ENCODE measurements around the gene PTMS. TPM values are rescaled to one million over a fixed set of nuclear protein-coding genes. Genes with fewer than 3 reads are reported as not detected.

Gene PTMS
- total RNA-seq, 2 experiments from 2014 or later, result 7.8 to 9.8 TPM

DNA sequence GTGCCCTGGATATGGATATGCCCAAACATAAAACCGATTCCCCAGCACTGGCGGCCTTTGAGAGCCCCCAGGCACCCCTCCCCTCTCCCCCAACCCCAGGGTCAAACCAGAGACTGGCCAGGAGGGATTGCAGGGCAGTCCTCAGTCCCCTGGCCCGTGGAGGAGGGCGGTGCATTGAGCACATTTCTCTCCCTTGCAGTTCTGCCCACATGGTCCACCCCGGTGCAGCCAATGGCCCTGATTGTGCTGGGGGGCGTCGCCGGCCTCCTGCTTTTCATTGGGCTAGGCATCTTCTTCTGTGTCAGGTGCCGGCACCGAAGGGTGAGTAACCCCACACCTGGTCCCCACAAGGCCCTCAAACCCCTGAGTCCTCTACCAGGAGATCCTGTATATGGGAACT is 52.1 kb downstream of the PTMS start:
- CTCF ChIA-PET (ENCODE audit: unreplicated experiment), result no interaction called here
- intact Hi-C loops (cut with micrococcal nuclease; ENCODE audit: unreplicated experiment), result no loop called here
- POLR2A ChIA-PET, result no interaction called here
- Histone ChIP-seq H3K4me2 (ENCODE audit: low read length) (no peak overlapping the region), H3K4me3 (ENCODE audit: low read depth, low read length, poor library complexity, severe bottlenecking) (no peak overlapping the region), H3K9me3 (ENCODE audit: low read length) (no peaks in the 10 kb centered on the region), H3K9me2 (ENCODE audit: insufficient read depth, low read length) (no peaks in the 10 kb centered on the region), H3K27ac (ENCODE audit: low read depth, low read length, poor library complexity, severe bottlenecking) (no peak overlapping the region), H3K79me2 (ENCODE audit: insufficient read depth, low read depth, low read length) (no peaks in the 10 kb centered on the region), H3K4me1 (ENCODE audit: insufficient read depth, low read length, poor library complexity, severe bottlenecking) (peaks cover 9% of the 10 kb centered on the region), H4K20me1 (ENCODE audit: insufficient read depth, low read length) (no peaks in the 10 kb centered on the region), H3K36me3 (ENCODE audit: insufficient read depth, low read length) (no peaks in the 10 kb centered on the region), H2AFZ (ENCODE audit: low read length) (no peak overlapping the region)
- no TSS peak for BruUV-seq (replicated peaks)
- DNase-seq (ENCODE audit: low spot score), result no peak
- TF ChIP-seq EZH2phosphoT487 (IDR thresholded peaks at IDR 0.05; ENCODE audit: borderline replicate concordance, low read depth, low read length), result no peak
- TF ChIP-seq, protein P1, sequence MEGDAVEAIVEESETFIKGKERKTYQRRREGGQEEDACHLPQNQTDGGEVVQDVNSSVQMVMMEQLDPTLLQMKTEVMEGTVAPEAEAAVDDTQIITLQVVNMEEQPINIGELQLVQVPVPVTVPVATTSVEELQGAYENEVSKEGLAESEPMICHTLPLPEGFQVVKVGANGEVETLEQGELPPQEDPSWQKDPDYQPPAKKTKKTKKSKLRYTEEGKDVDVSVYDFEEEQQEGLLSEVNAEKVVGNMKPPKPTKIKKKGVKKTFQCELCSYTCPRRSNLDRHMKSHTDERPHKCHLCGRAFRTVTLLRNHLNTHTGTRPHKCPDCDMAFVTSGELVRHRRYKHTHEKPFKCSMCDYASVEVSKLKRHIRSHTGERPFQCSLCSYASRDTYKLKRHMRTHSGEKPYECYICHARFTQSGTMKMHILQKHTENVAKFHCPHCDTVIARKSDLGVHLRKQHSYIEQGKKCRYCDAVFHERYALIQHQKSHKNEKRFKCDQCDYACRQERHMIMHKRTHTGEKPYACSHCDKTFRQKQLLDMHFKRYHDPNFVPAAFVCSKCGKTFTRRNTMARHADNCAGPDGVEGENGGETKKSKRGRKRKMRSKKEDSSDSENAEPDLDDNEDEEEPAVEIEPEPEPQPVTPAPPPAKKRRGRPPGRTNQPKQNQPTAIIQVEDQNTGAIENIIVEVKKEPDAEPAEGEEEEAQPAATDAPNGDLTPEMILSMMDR (conservative IDR thresholded peaks at IDR 0.05; ENCODE audit: low read length), result no peak

DNA sequence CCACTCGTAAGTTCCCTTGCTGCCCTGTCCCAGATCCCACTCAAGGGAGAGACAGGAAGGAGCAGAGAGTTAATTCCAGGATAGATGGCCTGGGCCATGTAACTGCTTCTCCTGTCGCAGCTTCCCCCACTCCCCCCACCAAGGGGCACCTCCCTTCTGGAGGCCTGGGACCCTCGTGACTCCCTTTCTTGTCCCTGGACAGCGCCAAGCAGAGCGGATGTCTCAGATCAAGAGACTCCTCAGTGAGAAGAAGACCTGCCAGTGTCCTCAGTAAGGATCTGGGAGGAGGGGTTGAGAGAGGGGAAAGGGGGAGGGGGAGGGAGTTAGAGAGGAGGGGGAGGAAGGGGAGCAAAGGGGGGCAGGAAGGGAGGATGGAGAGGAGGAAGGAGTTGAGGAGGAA is 52.5 kb downstream of the PTMS start:
- H4K20me1 ChIP-seq (ENCODE audit: insufficient read depth, low read length), result no peaks in the 10 kb centered on the region
- TF ChIP-seq, protein P1 (conservative IDR thresholded peaks at IDR 0.05; ENCODE audit: low read length), result no peak
- TF ChIP-seq EZH2phosphoT487 (IDR thresholded peaks at IDR 0.05; ENCODE audit: borderline replicate concordance, low read depth, low read length), result no peak
- peaks cover 6% of the 10 kb centered on the region for H3K4me1 ChIP-seq (ENCODE audit: insufficient read depth, low read length, poor library complexity, severe bottlenecking)
- DNase-seq (ENCODE audit: low spot score), result no peak
- H2AFZ ChIP-seq (ENCODE audit: low read length), result no peak overlapping the region
- no peaks in the 10 kb centered on the region for H3K79me2 ChIP-seq (ENCODE audit: insufficient read depth, low read depth, low read length)
- H3K36me3 ChIP-seq (ENCODE audit: insufficient read depth, low read length), result no peaks in the 10 kb centered on the region
- intact Hi-C loops (cut with micrococcal nuclease; ENCODE audit: unreplicated experiment), result no loop called here
- ChIA-PET POLR2A (no interaction called here), CTCF (ENCODE audit: unreplicated experiment) (no interaction called here)
- H3K4me2 ChIP-seq (ENCODE audit: low read length), result no peak overlapping the region
- BruUV-seq (replicated peaks), result no TSS peak
- no peak overlapping the region for H3K4me3 ChIP-seq (ENCODE audit: low read depth, low read length, poor library complexity, severe bottlenecking)
- no peaks in the 10 kb centered on the region for H3K9me3 ChIP-seq (ENCODE audit: low read length)
- no peaks in the 10 kb centered on the region for H3K9me2 ChIP-seq (ENCODE audit: insufficient read depth, low read length)
- H3K27ac ChIP-seq (ENCODE audit: low read depth, low read length, poor library complexity, severe bottlenecking), result no peak overlapping the region

DNA sequence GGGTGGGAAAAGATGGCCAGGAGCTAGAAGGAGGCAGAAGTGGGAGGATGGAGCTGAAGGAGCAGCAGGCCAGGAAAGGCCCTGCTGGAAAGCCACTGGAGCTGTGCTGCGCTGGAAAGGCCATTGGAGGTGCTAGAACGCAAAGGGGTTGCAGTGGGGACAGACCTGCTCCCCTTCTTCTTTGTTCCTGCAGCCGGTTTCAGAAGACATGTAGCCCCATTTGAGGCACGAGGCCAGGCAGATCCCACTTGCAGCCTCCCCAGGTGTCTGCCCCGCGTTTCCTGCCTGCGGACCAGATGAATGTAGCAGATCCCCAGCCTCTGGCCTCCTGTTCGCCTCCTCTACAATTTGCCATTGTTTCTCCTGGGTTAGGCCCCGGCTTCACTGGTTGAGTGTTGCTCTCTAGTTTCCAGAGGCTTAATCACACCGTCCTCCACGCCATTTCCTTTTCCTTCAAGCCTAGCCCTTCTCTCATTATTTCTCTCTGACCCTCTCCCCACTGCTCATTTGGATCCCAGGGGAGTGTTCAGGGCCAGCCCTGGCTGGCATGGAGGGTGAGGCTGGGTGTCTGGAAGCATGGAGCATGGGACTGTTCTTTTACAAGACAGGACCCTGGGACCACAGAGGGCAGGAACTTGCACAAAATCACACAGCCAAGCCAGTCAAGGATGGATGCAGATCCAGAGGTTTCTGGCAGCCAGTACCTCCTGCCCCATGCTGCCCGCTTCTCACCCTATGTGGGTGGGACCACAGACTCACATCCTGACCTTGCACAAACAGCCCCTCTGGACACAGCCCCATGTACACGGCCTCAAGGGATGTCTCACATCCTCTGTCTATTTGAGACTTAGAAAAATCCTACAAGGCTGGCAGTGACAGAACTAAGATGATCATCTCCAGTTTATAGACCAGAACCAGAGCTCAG is 53.2 kb downstream of the PTMS start:
- Histone ChIP-seq H3K4me1 (ENCODE audit: insufficient read depth, low read length, poor library complexity, severe bottlenecking) (peaks cover 6% of the 10 kb centered on the region), H3K9me3 (ENCODE audit: low read length) (no peaks in the 10 kb centered on the region), H3K79me2 (ENCODE audit: insufficient read depth, low read depth, low read length) (no peaks in the 10 kb centered on the region), H3K4me3 (ENCODE audit: low read depth, low read length, poor library complexity, severe bottlenecking) (no peak overlapping the region), H3K27ac (ENCODE audit: low read depth, low read length, poor library complexity, severe bottlenecking) (no peak overlapping the region), H2AFZ (ENCODE audit: low read length) (no peak overlapping the region), H4K20me1 (ENCODE audit: insufficient read depth, low read length) (no peaks in the 10 kb centered on the region), H3K36me3 (ENCODE audit: insufficient read depth, low read length) (no peaks in the 10 kb centered on the region), H3K4me2 (ENCODE audit: low read length) (no peak overlapping the region), H3K9me2 (ENCODE audit: insufficient read depth, low read length) (no peaks in the 10 kb centered on the region)
- BruUV-seq (replicated peaks), result no TSS peak
- ChIA-PET CTCF (ENCODE audit: unreplicated experiment) (no interaction called here), POLR2A (interaction anchor here (0.6 kb wide), 1 partner anchor 22 kb away, joined by 3 read pairs; the partner anchor contains the start of gene GNB3)
- intact Hi-C loops (cut with micrococcal nuclease; ENCODE audit: unreplicated experiment), result no loop called here
- TF ChIP-seq, protein P1 (conservative IDR thresholded peaks at IDR 0.05; ENCODE audit: low read length), result no peak
- TF ChIP-seq EZH2phosphoT487 (IDR thresholded peaks at IDR 0.05; ENCODE audit: borderline replicate concordance, low read depth, low read length), result no peak
- DNase-seq (ENCODE audit: low spot score), result no peak
